H9 (cell line): ENCODE results near the gene FASTKD1. TPM values are rescaled to one million over a fixed set of nuclear protein-coding genes. Genes with fewer than 3 reads are reported as not detected.

Experiments used
- DNase-seq: peaks from one replicate; pipeline ENCODE4 v3.0.0-alpha.2; 2017
- H2AFZ ChIP-seq: one replicate; pipeline ENCODE4 v1.6.1; 2013; ENCODE audit warnings: mild to moderate bottlenecking, low read length, control low read depth, moderate library complexity
- H2AK5ac ChIP-seq: 2 replicates; pipeline ENCODE4 v1.6.1; 2013; ENCODE audit warnings: low read length, control low read depth, mixed read lengths; ENCODE audit not compliant: insufficient read length
- H2BK120ac ChIP-seq: one replicate; pipeline ENCODE4 v1.6.1; 2013; ENCODE audit warnings: low read depth, mild to moderate bottlenecking, low read length, control low read depth, inconsistent platforms; ENCODE audit not compliant: poor library complexity, severe bottlenecking
- H2BK12ac ChIP-seq: 2 replicates; pipeline ENCODE4 v1.6.1; 2013; ENCODE audit warnings: low read length, control low read depth, mixed read lengths, low read depth; ENCODE audit not compliant: insufficient read length
- H2BK15ac ChIP-seq: 2 replicates; pipeline ENCODE4 v1.6.1; 2013; ENCODE audit warnings: low read depth, low read length, control low read depth
- H2BK20ac ChIP-seq: one replicate; pipeline ENCODE4 v1.6.1; 2013; ENCODE audit warnings: low read depth, mild to moderate bottlenecking, low read length, control low read depth, inconsistent platforms; ENCODE audit not compliant: poor library complexity, severe bottlenecking
- H2BK5ac ChIP-seq: 2 replicates; pipeline ENCODE4 v1.6.1; 2013; ENCODE audit warnings: low read length, control low read depth, mixed read lengths; ENCODE audit not compliant: insufficient read length
- H3K14ac ChIP-seq: 2 replicates; pipeline ENCODE4 v1.6.1; 2013; ENCODE audit warnings: low read length, control low read depth; ENCODE audit not compliant: insufficient read depth
- H3K18ac ChIP-seq: 2 replicates; pipeline ENCODE4 v1.6.1; 2013; ENCODE audit warnings: low read depth, mild to moderate bottlenecking, mixed read lengths, low read length, control low read depth; ENCODE audit not compliant: insufficient read length
- H3K23ac ChIP-seq: 2 replicates; pipeline ENCODE4 v1.6.1; 2013; ENCODE audit warnings: low read length, control low read depth, mixed read lengths, low read depth; ENCODE audit not compliant: insufficient read length
- H3K23me2 ChIP-seq: 2 replicates; pipeline ENCODE4 v1.6.1; 2013; ENCODE audit warnings: low read depth, mild to moderate bottlenecking, mixed read lengths, low read length, control low read depth; ENCODE audit not compliant: insufficient read length, poor library complexity, severe bottlenecking
- H3K27ac ChIP-seq: 2 replicates; pipeline ENCODE4 v1.5.1; 2013; ENCODE audit warnings: low read length, control low read depth, mixed read lengths, low read depth; ENCODE audit not compliant: insufficient read length
- H3K27me3 ChIP-seq: 2 replicates; pipeline ENCODE4 v1.6.1; 2013; ENCODE audit warnings: low read length, control low read depth, inconsistent platforms; ENCODE audit not compliant: insufficient read depth
- H3K4ac ChIP-seq: 2 replicates; pipeline ENCODE4 v1.6.1; 2013; ENCODE audit warnings: low read depth, mild to moderate bottlenecking, control low read depth, inconsistent platforms, low read length, moderate library complexity
- H3K4me1 ChIP-seq: 2 replicates; pipeline ENCODE4 v1.6.1; 2013; ENCODE audit warnings: low read length, control low read depth, inconsistent platforms; ENCODE audit not compliant: insufficient read depth
- H3K4me2 ChIP-seq: 2 replicates; pipeline ENCODE4 v1.6.1; 2013; ENCODE audit warnings: low read length, control low read depth, mixed read lengths; ENCODE audit not compliant: insufficient read length, insufficient read depth
- H3K56ac ChIP-seq: 2 replicates; pipeline ENCODE4 v1.6.1; 2013; ENCODE audit warnings: low read depth, mild to moderate bottlenecking, mixed read lengths, low read length, control low read depth; ENCODE audit not compliant: insufficient read length
- H3K79me1 ChIP-seq: 2 replicates; pipeline ENCODE4 v1.6.1; 2013; ENCODE audit warnings: low read depth, mild to moderate bottlenecking, moderate library complexity, low read length, control low read depth, inconsistent platforms; ENCODE audit not compliant: insufficient read depth, poor library complexity, severe bottlenecking
- H3K79me2 ChIP-seq: 2 replicates; pipeline ENCODE4 v1.6.1; 2013; ENCODE audit warnings: low read length, control low read depth, inconsistent platforms; ENCODE audit not compliant: insufficient read depth
- H3K9ac ChIP-seq: 2 replicates; pipeline ENCODE4 v1.6.1; 2013; ENCODE audit warnings: low read length, control low read depth, mixed read lengths; ENCODE audit not compliant: insufficient read length; ENCODE audit errors: extremely low read depth
- H3K9me3 ChIP-seq: one replicate; pipeline ENCODE4 v1.6.1; 2013; ENCODE audit warnings: low read depth, low read length, inconsistent platforms; ENCODE audit not compliant: control insufficient read depth
- H3T11ph ChIP-seq: one replicate; pipeline ENCODE4 v1.6.1; 2013; ENCODE audit warnings: mild to moderate bottlenecking, low read length, control low read depth, inconsistent platforms
- H4K20me1 ChIP-seq: one replicate; pipeline ENCODE4 v1.6.1; 2013; ENCODE audit not compliant: control insufficient read depth, insufficient read length, insufficient read depth
- H4K5ac ChIP-seq: 2 replicates; pipeline ENCODE4 v1.6.1; 2013; ENCODE audit warnings: low read depth, mild to moderate bottlenecking, mixed read lengths, low read length, control low read depth; ENCODE audit not compliant: insufficient read length
- H4K8ac ChIP-seq: replicated peaks from 2 replicates; pipeline ENCODE4 v1.6.1; 2013; ENCODE audit warnings: low read length, control low read depth, mixed read lengths, low read depth; ENCODE audit not compliant: insufficient read length
- H4K91ac ChIP-seq: 2 replicates; pipeline ENCODE4 v1.6.1; 2013; ENCODE audit warnings: low read depth, mild to moderate bottlenecking, moderate library complexity, mixed read lengths, low read length, control low read depth; ENCODE audit not compliant: insufficient read length
- H3K27ac Mint-ChIP-seq, 3 experiments: 2 replicates in 2 of 3; 3 replicates in 1 of 3; pipeline ENCODE4 v1.8.0; 2020 to 2021; ENCODE audit warnings: mixed read lengths in 3 of 3, mild to moderate bottlenecking in 1 of 3, moderate library complexity in 1 of 3
- H3K27me3 Mint-ChIP-seq: 2 replicates; pipeline ENCODE4 v1.8.0; 2021; ENCODE audit warnings: low read depth, mild to moderate bottlenecking, moderate library complexity, mixed read lengths
- H3K36me3 Mint-ChIP-seq, 3 experiments: 2 replicates in 2 of 3; 3 replicates in 1 of 3; pipeline ENCODE4 v1.8.0; 2020 to 2021; ENCODE audit warnings: low read depth in 3 of 3, mixed read lengths in 3 of 3; ENCODE audit not compliant: insufficient read depth in 1 of 3
- H3K4me1 Mint-ChIP-seq, 2 experiments: 2 replicates each; pipeline ENCODE4 v1.8.0; 2020; ENCODE audit warnings: mixed read lengths in 2 of 2
- H3K4me3 Mint-ChIP-seq, 2 experiments: 2 replicates in 1 of 2; 3 replicates in 1 of 2; pipeline ENCODE4 v1.8.0; 2020 to 2021; ENCODE audit warnings: mild to moderate bottlenecking in 2 of 2, mixed read lengths in 2 of 2, moderate library complexity in 1 of 2
- H3K9me3 Mint-ChIP-seq, 2 experiments: 2 replicates in 1 of 2; 3 replicates in 1 of 2; pipeline ENCODE4 v1.8.0; 2020; ENCODE audit warnings: mild to moderate bottlenecking in 2 of 2, mixed read lengths in 2 of 2, moderate library complexity in 1 of 2
- WGBS: extraction: QIAGEN DNeasy Blood & Tissue Kit; methylation state at CpG from one replicate; pipeline ENCODE4 v1.1.7; 2013; ENCODE audit warnings: missing lambda C conversion rate, low lambda C conversion rate, mixed read lengths; ENCODE audit not compliant: insufficient read length; ENCODE audit errors: extremely low coverage; 5-methylcytosine and 5-hydroxymethylcytosine counted together
- long read RNA-seq: library from polyadenylated mRNA; unstranded; transcript quantifications from one replicate; pipeline ENCODE4 v2.0.0, GENCODE V29; 2020
- total RNA-seq: library from RNA; stranded (reverse); gene quantifications from 2 replicates; pipeline ENCODE4 v1.2.1, GENCODE V29; 2021
- TF ChIP-seq, protein P1 (sequence below): fragments of 200-600 bp; sonication (generic); conservative IDR thresholded peaks from 3 replicates; pipeline ENCODE4 v1.8.0; 2021; ENCODE audit warnings: antibody characterized with exemption, mild to moderate bottlenecking

The FASTKD1 gene, protein sequence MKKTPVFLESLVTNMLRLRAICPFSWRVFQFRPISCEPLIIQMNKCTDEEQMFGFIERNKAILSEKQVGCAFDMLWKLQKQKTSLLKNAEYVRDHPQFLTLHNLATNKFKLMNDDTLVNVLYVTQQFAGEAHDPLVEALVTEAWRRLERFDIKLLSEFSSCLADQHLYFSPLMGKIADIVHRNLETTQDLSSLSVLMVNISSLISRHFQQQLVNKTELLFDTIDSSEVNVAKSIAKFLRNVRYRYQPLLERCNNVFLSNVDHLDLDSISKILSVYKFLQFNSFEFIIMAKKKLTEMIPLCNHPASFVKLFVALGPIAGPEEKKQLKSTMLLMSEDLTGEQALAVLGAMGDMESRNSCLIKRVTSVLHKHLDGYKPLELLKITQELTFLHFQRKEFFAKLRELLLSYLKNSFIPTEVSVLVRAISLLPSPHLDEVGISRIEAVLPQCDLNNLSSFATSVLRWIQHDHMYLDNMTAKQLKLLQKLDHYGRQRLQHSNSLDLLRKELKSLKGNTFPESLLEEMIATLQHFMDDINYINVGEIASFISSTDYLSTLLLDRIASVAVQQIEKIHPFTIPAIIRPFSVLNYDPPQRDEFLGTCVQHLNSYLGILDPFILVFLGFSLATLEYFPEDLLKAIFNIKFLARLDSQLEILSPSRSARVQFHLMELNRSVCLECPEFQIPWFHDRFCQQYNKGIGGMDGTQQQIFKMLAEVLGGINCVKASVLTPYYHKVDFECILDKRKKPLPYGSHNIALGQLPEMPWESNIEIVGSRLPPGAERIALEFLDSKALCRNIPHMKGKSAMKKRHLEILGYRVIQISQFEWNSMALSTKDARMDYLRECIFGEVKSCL
- total RNA-seq: 46.7 and 47.6 TPM in 2 replicates
- long read RNA-seq, transcript FASTKD1-204 (15 exons, 2,967 nt): major isoform, 75 of 191 reads
- long read RNA-seq, transcript FASTKD1-205 (14 exons, 2,791 nt): minor isoform, 23 of 191 reads
- long read RNA-seq, partial matches to known transcripts: 49 of 191 reads
- long read RNA-seq, other reads (novel, unspliced or antisense): 42 of 191 reads

DNA sequence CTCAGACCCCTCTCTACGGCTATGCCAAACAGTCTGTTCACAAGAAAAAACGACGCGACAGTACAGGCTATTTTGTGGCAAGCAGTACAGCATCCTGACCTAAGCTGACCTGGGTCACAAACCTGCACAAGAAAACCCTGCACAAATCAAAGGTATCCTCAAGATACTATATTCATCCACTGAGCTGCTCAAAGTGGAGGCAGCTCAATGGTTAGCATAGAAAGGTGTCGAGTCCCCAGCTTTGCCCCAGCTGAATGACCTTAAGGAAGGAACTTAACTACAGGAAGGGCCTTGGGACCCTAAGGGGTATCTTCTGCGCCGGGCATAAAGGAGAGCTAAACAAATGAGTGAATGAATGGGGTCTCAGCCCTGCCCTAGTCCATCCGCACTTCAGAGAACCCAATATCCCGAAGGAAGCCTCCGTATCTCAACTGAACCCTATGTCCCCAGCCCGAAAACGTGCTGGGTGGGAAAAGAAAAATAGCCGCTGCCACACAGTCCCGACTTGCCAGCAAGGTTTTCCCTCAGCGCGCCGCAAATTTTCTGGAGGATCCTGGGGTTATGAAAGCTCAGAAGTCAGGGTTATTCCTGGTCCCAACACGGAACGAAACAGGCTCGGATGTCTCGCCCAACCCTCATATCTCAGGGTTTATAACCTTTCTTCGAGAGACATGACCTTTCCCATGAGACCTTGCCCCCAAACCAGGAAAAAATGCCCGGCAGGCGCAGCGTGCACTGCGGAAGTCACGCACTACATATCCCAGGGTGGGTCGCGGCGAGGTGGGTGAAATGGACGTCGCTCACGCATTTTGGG is at the start of gene FASTKD1:
Gene FASTKD1 (minus strand): TSS at position 706 of the 814 bp plus-strand sequence. CDS start 1,836 bp downstream, outside the sequence.
- Histone ChIP-seq H4K20me1 (no peaks in the 10 kb centered on the region), H4K91ac (no peak within 1 kb of the TSS), H3K27ac (no peak within 1 kb of the TSS), H3K4me1 (no peaks in the 10 kb centered on the region), H4K5ac (no peak within 1 kb of the TSS), H2BK120ac (no peak within 1 kb of the TSS), H3K14ac (no peak within 1 kb of the TSS), H3K79me1 (no peaks in the 10 kb centered on the region), H4K8ac (no peak within 1 kb of the TSS), H3K27me3 (no peaks in the 10 kb centered on the region), H3K23me2 (no peaks in the 10 kb centered on the region), H3K4ac (no peak within 1 kb of the TSS), H2BK20ac (no peak within 1 kb of the TSS), H2BK12ac (no peak within 1 kb of the TSS), H2BK15ac (no peak within 1 kb of the TSS), H3K9me3 (no peaks in the 10 kb centered on the region), H3K79me2 (peaks cover 2% of the 10 kb centered on the region; the same call in 1 of the 2 replicates), H3K23ac (no peak within 1 kb of the TSS), H3T11ph (no peak within 1 kb of the TSS), H3K4me2 (peak within 1 kb of the TSS; percentile 65), H2AFZ (no peak within 1 kb of the TSS), H2AK5ac (no peak within 1 kb of the TSS), H2BK5ac (no peak within 1 kb of the TSS), H3K18ac (no peak within 1 kb of the TSS), H3K56ac (no peak within 1 kb of the TSS), H3K9ac (peak within 1 kb of the TSS; percentile 36)
- H3K4me1 Mint-ChIP-seq: peaks cover 6 to 8% of the 10 kb centered on the region in 2 experiments
- DNase-seq: peak; percentile 93
- peak within 1 kb of the TSS; percentile 98 to 99 for H3K4me3 Mint-ChIP-seq
- WGBS: no CpG with 5 or more reads among the region's 33 CpGs
- H3K36me3 Mint-ChIP-seq: peaks cover 3 to 13% (median 6%) of the 10 kb centered on the region in 3 experiments; a peak in 5 of 7 replicates
- peaks cover 5 to 14% of the 10 kb centered on the region in 2 experiments; a peak in 4 of 5 replicates for H3K9me3 Mint-ChIP-seq
- H3K27ac Mint-ChIP-seq: peak within 1 kb of the TSS; percentile 98 to 99 (median 99)
- TF ChIP-seq, protein P1, sequence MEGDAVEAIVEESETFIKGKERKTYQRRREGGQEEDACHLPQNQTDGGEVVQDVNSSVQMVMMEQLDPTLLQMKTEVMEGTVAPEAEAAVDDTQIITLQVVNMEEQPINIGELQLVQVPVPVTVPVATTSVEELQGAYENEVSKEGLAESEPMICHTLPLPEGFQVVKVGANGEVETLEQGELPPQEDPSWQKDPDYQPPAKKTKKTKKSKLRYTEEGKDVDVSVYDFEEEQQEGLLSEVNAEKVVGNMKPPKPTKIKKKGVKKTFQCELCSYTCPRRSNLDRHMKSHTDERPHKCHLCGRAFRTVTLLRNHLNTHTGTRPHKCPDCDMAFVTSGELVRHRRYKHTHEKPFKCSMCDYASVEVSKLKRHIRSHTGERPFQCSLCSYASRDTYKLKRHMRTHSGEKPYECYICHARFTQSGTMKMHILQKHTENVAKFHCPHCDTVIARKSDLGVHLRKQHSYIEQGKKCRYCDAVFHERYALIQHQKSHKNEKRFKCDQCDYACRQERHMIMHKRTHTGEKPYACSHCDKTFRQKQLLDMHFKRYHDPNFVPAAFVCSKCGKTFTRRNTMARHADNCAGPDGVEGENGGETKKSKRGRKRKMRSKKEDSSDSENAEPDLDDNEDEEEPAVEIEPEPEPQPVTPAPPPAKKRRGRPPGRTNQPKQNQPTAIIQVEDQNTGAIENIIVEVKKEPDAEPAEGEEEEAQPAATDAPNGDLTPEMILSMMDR: no peak
- H3K27me3 Mint-ChIP-seq: peaks cover 22% of the 10 kb centered on the region
